ENCODE measurements around the gene BRAP. TPM values are rescaled to one million over a fixed set of nuclear protein-coding genes. Genes with fewer than 3 reads are reported as not detected.
"Not testable (repeated sequence)": the region's sequence is repeated elsewhere in the genome, so short reads cannot be mapped to it uniquely, and the experiment has no call there.

BRAP gene
- total RNA-seq, 1 experiment from 2014 or later: 25.0 TPM

GRCh38 chr12:111720457-111720856, 34.7 kb upstream of the BRAP start:
- H3K23ac ChIP-seq (ENCODE audit: insufficient read length, low read depth, low read length): no peak overlapping the region
- no peak overlapping the region for H3K14ac ChIP-seq (ENCODE audit: insufficient read depth, low read length)
- no peak for DNase-seq
- no peak overlapping the region for H4K91ac ChIP-seq (ENCODE audit: insufficient read length, low read depth, low read length)
- H2BK20ac ChIP-seq (ENCODE audit: low read depth, low read length, poor library complexity, severe bottlenecking): no peak overlapping the region
- H4K20me1 ChIP-seq (ENCODE audit: control insufficient read depth, insufficient read depth, insufficient read length): no peaks in the 10 kb centered on the region
- Mint-ChIP-seq H3K36me3 (ENCODE audit: insufficient read depth in 1 of 3, low read depth in 3 of 3) (peaks cover 30 to 55% (median 53%) of the 10 kb centered on the region in 3 experiments), H3K4me1 (no peaks in the 10 kb centered on the region), H3K9me3 (peaks cover 14 to 15% of the 10 kb centered on the region in 2 experiments), H3K4me3 (no peak overlapping the region), H3K27me3 (ENCODE audit: low read depth) (no peaks in the 10 kb centered on the region), H3K27ac (no peak overlapping the region)
- H4K8ac ChIP-seq (replicated peaks; ENCODE audit: insufficient read length, low read depth, low read length): no peak overlapping the region
- no peak overlapping the region for H2BK15ac ChIP-seq (ENCODE audit: low read depth, low read length)
- no peak overlapping the region for H2AFZ ChIP-seq (ENCODE audit: low read length)
- no peaks in the 10 kb centered on the region for H3K79me2 ChIP-seq (ENCODE audit: insufficient read depth, low read length)
- no peak overlapping the region for H4K5ac ChIP-seq (ENCODE audit: insufficient read length, low read depth, low read length)
- H3K23me2 ChIP-seq (ENCODE audit: insufficient read length, low read depth, low read length, poor library complexity, severe bottlenecking): no peaks in the 10 kb centered on the region
- H3K79me1 ChIP-seq (ENCODE audit: insufficient read depth, low read depth, low read length, poor library complexity, severe bottlenecking): no peaks in the 10 kb centered on the region
- WGBS (ENCODE audit: extremely low coverage, insufficient read length, low lambda C conversion rate): no CpG with 5 or more reads among the region's 6 CpGs
- H3K27me3 ChIP-seq (ENCODE audit: insufficient read depth, low read length): no peaks in the 10 kb centered on the region
- no peak overlapping the region for H2BK12ac ChIP-seq (ENCODE audit: insufficient read length, low read depth, low read length)
- no peak overlapping the region for H3K4ac ChIP-seq (ENCODE audit: low read depth, low read length)
- H2BK120ac ChIP-seq (ENCODE audit: low read depth, low read length, poor library complexity, severe bottlenecking): no peak overlapping the region
- H3K4me1 ChIP-seq (ENCODE audit: insufficient read depth, low read length): no peaks in the 10 kb centered on the region
- no peak overlapping the region for H3K18ac ChIP-seq (ENCODE audit: insufficient read length, low read depth, low read length)
- no peaks in the 10 kb centered on the region for H3K9me3 ChIP-seq (ENCODE audit: control insufficient read depth, low read depth, low read length)
- H2AK5ac ChIP-seq (ENCODE audit: insufficient read length, low read length): no peak overlapping the region
- no peak overlapping the region for H3K27ac ChIP-seq (ENCODE audit: insufficient read length, low read depth, low read length)
- no peak overlapping the region for H3K56ac ChIP-seq (ENCODE audit: insufficient read length, low read depth, low read length)
- H3K4me2 ChIP-seq (ENCODE audit: insufficient read depth, insufficient read length, low read length): no peak overlapping the region
- no peak overlapping the region for H3T11ph ChIP-seq (ENCODE audit: low read length)
- TF ChIP-seq CTCF (conservative IDR thresholded peaks at IDR 0.05): no peak
- H3K9ac ChIP-seq (ENCODE audit: extremely low read depth, insufficient read length, low read length): no peak overlapping the region
- no peak overlapping the region for H2BK5ac ChIP-seq (ENCODE audit: insufficient read length, low read length)

GRCh38 chr12:111719316-111719715, 33.6 kb upstream of the BRAP start:
- H2BK120ac ChIP-seq (ENCODE audit: low read depth, low read length, poor library complexity, severe bottlenecking); H3K14ac ChIP-seq (ENCODE audit: insufficient read depth, low read length); H2BK5ac ChIP-seq (ENCODE audit: insufficient read length, low read length); H3K27ac Mint-ChIP-seq; H3K4ac ChIP-seq (ENCODE audit: low read depth, low read length); H3K23ac ChIP-seq (ENCODE audit: insufficient read length, low read depth, low read length); H3K27me3 Mint-ChIP-seq (ENCODE audit: low read depth); H4K8ac ChIP-seq (replicated peaks; ENCODE audit: insufficient read length, low read depth, low read length); H4K20me1 ChIP-seq (ENCODE audit: control insufficient read depth, insufficient read depth, insufficient read length); H3K4me2 ChIP-seq (ENCODE audit: insufficient read depth, insufficient read length, low read length); H2BK20ac ChIP-seq (ENCODE audit: low read depth, low read length, poor library complexity, severe bottlenecking); H3K18ac ChIP-seq (ENCODE audit: insufficient read length, low read depth, low read length); H3K9me3 Mint-ChIP-seq; H3K4me3 Mint-ChIP-seq; H2AK5ac ChIP-seq (ENCODE audit: insufficient read length, low read length); H2BK12ac ChIP-seq (ENCODE audit: insufficient read length, low read depth, low read length); H4K5ac ChIP-seq (ENCODE audit: insufficient read length, low read depth, low read length); H3K4me1 ChIP-seq (ENCODE audit: insufficient read depth, low read length); H3K9me3 ChIP-seq (ENCODE audit: control insufficient read depth, low read depth, low read length); H4K91ac ChIP-seq (ENCODE audit: insufficient read length, low read depth, low read length); H3K4me1 Mint-ChIP-seq; H2BK15ac ChIP-seq (ENCODE audit: low read depth, low read length); H3K9ac ChIP-seq (ENCODE audit: extremely low read depth, insufficient read length, low read length); H3T11ph ChIP-seq (ENCODE audit: low read length); H3K56ac ChIP-seq (ENCODE audit: insufficient read length, low read depth, low read length); DNase-seq; H3K79me1 ChIP-seq (ENCODE audit: insufficient read depth, low read depth, low read length, poor library complexity, severe bottlenecking); H3K79me2 ChIP-seq (ENCODE audit: insufficient read depth, low read length); H3K23me2 ChIP-seq (ENCODE audit: insufficient read length, low read depth, low read length, poor library complexity, severe bottlenecking); H3K27me3 ChIP-seq (ENCODE audit: insufficient read depth, low read length); H3K27ac ChIP-seq (ENCODE audit: insufficient read length, low read depth, low read length); H2AFZ ChIP-seq (ENCODE audit: low read length): not testable (repeated sequence)
- no CpG with 5 or more reads among the region's 10 CpGs for WGBS (ENCODE audit: extremely low coverage, insufficient read length, low lambda C conversion rate)
- peaks cover 18 to 50% (median 48%) of the 10 kb centered on the region in 3 experiments for H3K36me3 Mint-ChIP-seq (ENCODE audit: insufficient read depth in 1 of 3, low read depth in 3 of 3)
